Pulmonary artery endothelial cell (primary cell): ENCODE measurements around the gene VASN. TPM values are rescaled to one million over a fixed set of nuclear protein-coding genes. Genes with fewer than 3 reads are reported as not detected.
A peak's percentile ranks its signal among the peaks of the same experiment; 100 is the strongest.

ENCODE experiments used
- DNase-seq: peaks from one replicate; pipeline ENCODE4 v3.0.0-alpha.2; 2011; ENCODE audit warnings: low read depth, low spot score
- total RNA-seq: library from RNA; depleted of rRNA; stranded (reverse); fragments of >200 nt; gene quantifications from 2 replicates; pipeline ENCODE4 v1.2.3, GENCODE V29; 2014

The VASN gene
- total RNA-seq, 1 donor from 2014 or later: 0.20 TPM

DNA sequence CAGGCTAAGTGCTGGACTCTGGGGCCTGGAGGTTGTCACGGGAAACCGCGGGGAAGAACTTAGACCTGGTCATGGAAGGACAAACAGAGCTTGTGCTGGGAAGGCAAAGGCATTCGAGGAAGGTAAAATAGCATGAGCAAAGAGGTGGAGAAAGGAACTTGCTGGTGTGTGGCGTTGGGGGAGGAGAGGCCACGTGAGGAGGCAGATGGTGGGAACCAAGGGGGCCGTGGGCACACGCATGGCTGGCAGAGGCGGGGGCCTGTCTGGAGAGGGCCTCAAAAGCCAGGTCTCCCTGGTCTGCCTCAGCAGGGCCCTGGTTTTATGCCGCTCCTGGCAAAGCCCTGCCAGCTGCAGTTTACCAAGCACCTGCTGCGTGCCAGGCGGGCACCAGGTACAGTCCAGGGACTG lies 29.4 kb downstream of the VASN start:
- DNase-seq: no peak

DNA sequence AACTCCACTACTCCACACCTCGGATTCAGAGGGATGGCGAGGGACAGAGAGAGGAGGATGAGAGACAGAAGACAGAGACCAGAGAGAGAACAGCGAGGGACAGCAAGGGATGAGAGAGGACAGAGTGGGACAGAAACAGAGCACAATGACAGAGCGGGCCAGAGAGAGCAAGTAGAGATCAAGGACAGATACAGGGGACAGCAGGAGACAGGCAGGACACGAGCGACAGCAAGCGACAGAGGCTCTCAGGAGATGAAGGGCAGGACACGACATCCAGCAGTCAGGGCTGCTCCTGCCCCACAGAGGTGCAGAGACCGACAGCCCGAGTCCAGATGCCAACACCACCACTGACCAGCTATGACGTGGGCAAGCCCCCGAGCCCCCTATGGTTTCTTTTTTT lies 29.9 kb downstream of the VASN start:
- no peak for DNase-seq

DNA sequence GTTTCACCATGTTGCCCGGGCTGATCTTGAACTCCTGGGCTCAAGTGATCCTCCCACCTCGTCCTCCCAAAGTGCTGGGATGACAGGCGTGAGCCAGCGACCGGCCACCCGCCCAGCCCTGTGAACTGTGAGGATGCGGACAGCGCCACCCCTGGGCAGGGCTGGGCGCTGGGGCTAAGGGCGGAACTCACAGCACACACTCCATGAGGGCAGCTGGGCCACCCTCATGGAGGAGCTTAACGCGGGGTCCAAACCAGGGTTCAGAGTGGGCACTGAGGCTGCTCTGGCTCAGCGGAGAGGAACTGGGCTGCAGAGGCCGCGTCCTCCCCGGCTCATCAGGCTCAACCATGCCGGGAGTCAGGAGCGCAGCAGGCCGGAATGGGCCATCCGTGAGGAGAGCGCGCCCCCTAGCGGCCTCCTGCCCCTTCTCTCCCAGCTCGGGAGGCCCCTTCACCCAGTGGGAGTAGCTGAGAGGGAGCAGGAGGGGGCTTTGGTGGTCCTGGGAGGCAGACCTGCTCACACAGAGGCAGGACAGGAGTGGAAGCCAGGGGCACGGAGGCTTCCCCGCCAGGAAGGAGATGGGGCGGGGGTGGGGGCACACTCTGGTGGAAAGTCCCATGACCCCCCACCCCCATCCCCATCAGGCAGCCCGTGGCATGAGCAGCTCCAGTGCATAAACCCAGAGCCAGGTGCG lies 30.9 kb downstream of the VASN start:
- DNase-seq: no peak

DNA sequence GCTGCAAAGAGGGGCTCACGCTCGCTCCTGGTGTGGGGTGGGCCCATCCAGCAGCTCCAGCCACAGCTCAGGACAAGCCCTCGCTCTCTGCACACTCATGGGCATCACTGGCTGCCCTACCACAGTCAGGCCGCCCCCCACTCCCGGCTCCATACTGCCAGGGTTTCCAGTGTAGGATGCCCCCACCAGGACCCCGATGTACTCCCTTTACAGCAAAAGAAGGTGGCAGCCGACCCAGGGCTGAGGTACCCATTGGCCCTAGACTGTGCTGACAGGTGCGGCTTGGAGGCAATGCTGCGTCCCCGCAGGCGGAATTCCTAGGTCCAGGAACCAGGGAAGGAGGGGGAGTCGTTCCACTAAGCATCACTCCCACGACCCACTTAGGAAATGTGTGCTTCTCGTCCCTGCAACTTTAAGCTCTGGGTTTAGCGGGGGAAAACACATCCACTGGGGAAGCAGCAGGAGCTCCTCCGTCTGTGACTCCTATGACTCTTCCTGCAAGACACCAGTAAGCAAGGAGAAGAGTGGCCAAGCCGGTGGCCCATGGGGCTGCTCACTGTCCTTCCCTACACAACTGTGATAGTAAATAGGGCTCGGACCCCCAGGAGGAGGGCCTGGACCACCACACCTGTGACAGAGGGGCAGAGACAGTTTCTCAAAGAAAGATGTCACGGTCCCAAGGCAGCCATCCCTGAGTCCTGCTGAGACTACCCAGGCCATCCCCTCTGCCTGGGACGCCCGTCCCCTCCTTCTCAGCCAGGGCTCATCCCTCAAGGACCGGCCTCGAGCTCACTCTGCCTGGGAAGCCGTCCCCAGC lies 31.7 kb downstream of the VASN start:
- no peak for DNase-seq

DNA sequence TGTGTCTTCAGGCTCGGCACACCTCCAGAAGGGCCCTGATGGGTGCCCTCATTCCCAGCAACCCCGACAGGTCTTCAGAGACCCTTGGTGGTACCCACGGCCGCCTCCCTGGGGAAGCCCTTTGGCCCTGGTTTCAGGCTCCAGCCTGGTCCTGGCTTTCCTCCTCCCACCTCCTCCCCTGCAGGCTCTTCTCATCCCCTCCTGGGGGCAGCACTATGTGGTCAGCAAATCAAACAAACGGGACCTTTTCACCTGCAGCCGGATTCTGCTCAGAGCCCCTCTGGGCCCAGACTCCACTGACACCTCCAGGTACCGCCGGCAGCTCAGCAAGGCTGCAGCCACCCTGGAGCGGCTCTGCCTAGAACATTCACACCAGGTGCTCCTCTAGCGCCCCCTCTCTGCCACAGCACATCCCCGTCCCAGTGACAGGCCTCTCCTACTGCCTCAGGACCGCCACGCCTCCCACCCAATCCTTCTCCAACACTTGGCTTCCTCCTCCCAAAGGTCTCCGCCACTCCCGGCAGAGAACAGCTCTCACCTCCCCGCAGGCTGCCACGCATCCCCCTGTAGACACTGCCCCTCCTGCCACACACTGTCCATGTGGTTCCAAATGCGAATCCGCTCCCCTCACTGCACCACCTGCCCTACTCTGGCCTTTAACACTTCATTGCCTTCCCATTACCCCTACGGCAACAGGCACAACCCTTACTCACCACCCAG lies 32.8 kb downstream of the VASN start:
- DNase-seq: no peak

DNA sequence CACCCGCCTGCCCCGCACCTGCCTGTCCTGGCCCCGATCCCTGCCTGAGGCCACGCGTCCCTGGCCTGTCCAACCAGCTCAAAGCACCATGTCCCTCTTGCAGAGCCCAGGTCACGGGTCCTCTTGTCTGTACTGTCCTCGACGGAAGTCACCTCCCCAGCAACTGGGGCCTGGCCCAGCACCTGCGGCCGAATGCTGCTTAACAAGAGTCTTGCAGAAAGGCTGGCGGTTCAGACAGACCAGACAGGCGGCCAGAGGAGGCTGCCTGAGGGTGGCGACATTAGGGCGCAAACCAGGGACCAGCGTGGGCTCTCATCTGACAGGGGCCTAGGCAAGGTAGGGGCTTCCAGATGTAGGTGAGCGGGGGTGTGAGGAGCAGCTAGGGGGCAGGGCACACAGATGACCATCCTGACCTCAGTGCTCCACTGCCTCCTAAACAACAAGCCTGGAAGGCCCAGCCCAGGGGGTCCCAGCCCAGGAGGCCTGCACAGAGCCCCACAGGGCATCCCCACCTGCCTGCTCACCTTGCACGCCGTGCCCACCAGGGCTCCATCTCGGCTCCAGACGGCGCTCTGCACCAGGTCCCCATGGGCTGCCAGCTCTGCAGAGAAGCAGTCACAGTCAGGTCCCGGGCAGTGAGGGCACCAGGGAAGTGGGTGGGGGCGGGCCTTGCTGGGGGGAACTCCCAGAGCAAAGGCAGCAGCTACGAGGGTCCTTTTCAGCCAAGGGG lies 33.5 kb downstream of the VASN start:
- no peak for DNase-seq

DNA sequence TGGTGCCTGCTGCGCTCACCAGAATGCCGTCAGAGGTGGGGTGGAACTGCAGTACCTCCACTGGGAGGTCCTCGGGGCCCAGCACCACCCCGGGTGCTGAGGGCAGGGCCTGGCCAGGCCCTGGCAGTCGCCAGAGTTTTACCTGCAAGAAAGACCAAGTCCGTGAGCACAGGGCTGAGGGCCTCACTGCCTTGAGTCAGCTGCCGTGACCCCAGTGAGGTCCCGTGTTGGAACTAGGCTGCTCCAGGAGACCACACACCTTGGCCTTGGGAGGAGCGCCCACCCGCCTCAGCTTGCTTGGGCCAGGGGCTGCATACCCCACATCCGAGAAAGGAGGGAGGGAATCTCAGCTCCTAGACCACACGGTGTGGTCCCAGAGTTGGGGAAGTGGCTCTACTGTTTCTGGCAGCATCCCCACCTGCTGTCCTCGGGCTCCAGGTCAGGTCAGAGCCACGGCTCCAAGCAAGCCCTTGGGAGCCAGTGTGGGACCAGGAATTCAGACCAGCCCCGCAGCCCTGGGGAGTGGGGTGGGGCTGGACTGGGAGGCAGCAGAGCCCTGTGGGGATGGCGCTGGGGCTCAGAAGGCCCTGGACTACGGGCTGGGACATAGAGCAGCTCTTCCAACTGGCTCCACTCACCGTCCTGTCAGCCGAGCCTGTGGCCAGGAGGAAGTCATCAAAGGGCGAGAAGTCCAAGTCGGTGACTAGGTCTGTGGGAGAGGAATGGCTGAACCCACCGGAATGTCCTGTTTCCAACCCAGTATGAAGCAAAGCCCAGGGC lies 36.1 kb downstream of the VASN start:
- DNase-seq: no peak

DNA sequence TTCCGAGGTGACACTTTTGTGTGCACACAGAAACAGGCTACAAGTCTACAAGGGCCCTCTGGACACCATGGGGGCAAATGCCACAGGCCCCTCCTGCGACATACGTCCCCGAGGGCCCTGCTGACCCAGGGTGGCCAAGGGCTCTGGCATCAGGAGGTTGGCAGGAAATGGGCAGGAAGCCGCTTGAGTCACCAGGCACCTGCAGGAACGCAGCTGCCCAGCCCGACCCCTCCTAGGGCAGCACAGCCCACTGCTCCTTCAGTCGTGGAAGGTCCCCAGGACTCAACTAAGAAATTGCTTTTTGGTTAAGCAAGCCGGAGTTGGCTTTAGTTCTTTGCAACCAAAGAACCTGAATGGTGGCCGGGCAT lies 36.7 kb downstream of the VASN start:
- DNase-seq: no peak

DNA sequence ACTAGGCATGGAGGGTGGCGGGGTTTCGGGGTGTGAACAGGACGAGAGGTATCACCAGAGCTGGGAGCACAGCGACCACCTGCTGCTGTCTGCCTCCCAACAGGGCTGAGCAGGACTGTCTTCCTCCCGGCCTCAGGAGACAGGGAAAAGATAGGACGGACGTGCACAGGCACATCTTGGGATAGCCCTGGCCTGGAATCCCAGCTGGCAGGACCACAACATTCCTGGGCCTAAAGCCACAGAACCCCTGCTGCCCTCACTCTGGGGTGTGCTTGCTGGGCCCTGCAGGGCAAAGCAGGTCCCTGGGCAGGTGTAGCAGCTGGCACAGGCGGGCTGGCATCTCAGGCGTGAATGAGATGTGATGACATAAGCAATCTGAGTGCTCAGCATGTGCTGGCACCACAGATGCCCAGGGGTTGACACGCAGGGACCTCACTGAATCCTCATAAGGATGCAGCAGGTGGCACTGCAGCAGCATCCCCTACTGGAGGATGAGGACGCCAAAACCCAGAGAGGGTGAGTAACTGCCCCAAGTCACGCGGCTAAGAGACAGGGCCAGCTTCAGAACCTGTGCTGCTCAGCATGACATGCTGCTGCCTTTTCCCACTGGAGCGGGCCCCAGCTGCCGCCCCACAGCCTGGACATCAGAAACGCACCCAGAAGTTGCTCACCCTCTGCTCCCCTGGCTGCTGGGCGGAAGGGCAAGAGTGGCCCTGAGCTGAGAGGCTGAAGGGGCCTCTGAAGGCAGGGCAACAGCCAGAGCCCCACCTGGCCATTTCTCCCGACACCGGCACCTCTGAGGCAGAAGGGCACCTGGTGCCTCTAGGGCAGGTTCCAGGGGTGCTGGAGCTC lies 37.7 kb downstream of the VASN start:
- DNase-seq: no peak

DNA sequence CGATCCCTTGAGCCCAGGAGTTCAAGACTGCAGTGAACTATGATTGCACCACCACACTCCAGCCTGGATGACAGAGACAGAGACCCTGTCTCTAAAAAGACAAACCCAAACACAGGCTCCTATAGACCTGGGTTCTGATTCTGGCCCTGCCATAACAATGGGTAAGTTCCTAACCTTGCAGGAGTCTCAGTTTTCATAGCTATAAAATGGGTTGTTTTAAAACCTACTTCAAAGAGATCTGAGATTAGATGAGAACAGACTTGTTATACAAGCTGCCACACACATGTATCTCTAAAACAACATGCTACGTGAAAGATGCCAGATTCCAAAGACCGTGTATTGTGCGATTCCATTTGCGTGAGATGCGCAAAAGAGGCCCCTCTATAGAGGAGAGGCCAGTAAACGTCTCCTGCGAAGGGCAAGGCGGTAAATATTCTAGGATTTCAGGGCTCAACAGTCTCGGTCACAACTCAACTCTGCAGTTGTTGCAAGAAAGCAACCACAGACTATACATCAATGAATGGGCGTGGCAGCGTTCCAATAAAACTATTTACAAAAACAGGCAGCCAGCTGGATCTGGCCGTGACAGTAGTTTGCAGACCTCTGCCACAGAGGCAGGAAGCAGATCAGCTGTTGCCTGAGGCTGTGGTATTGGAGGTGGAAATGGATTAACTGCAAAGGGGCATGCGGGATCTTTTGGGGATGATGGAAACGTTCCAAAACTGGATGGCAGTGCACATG lies 38.9 kb downstream of the VASN start:
- peak; percentile 71 for DNase-seq

DNA sequence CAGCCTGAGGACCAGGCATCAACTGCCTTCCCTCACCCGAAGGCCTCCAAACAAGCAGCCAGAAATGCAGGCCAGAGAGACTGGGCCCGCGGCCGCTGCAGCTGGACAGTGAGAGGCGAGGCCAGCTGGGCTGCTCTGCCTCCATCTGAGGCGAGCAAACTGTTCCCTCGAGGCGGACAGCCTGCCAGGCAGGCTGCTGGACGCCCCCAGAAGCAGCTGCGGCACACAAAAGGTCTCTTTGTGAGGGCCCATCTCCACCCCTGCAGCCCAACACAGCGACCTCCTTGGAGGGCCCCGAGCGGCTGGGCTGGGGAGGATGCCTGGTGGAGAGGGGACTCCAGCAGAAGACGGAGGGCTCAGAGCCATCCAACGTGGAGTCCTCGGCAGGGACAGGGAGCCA lies 40.0 kb downstream of the VASN start:
- DNase-seq: no peak

DNA sequence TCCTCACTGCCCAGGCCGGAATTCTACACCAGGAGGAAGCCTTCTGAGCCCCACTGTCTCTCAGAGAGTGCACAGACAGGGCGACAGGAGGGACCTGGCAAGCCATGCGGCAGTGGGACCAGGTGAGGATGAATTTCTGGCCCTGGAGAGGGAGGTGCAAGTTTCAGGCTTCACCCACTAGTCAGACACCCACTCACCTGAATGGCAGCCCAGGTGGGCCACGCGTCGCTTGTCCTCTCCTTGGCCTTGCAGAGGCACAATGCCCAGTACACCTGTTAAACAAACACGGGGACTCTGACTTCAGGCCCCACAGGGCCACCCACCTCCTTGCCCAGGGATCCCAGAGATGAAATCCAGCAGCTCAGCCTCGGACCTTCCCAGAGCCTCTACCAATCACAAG lies 40.5 kb downstream of the VASN start:
- no peak for DNase-seq

DNA sequence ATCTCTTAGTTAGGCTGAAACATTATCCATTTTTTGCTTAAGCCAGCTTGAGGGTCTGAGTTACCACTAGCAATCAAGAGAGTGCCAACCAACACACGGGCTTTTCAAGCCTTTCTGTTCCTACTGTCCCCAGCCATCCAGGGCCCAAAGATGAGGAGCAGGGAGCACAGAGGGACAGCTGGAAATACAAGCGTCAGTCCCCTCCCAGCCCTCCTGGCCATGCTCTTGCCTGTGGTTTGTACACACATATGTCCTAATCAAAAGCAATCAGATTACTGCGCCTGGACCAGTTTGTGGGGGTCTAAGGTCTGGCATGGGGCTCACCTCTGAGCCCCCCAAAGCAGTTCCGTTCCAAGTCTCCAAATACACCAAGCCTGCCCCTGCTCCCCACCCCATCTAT lies 41.2 kb downstream of the VASN start:
- no peak for DNase-seq

DNA sequence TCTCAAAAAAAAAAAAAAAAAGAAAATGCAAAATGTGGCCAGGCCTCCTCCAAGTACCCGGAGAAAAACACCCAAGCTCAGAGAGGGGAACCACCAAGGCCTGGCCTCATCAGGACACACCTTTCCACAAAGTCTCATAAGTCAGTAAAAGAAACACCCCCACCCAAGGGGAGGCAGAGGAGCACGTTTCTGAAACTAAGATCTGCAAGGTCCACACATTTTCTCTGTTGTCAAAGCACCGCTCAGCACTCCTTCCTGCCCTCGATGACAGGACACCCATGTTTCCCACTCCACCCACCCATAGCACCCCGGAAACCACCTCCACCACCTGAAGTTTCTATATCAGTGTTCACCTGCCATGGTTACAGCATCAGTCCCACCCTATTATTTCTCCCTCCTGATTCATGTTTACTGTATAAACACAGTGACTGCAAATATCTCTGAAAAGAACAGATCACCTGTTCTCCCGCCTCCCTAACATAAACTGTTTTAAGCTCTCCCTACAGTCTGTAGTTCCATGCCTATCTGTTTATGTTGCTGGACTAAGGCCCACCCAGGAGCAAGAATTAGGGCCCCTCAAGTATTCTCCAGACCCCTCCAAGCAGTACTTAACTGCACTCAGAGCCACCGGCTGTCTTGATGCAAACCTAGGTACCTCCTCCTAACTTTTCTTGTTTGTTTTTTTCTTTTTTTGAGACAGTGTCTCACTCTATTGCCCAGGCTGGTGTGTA lies 42.7 kb downstream of the VASN start:
- DNase-seq: no peak

DNA sequence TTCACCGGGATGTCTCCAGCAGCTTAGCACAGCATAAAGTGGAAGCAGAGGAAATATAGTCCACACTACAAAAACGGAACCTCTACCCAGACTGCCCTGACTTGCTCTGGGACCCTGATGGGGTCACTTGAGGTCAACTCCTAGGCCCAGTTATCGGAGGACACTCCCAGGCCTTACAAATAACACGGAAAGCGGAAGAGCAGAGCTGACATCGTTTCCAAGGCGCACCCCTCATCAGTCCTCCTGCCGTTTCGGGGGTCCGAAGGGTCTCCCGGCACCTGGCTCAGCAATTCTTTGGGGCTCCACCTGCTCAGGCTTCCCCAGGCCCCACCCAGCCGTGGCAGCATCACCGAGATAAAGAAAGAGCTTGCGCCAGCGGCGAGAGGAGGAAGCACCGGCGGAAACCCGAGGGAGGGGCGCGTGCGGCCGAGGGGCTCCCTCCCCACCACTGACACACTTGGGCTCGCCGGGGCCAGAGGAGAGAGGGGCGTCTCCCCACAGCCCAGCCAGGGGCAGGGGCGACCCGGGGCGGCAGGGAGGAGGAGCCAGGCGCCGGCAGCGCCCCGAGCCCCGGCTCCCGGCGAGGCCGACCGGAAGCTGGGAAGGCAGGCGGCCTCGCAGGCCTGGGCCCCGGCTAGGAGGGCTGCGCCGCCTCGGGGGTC lies 44.0 kb downstream of the VASN start:
- DNase-seq: no peak

DNA sequence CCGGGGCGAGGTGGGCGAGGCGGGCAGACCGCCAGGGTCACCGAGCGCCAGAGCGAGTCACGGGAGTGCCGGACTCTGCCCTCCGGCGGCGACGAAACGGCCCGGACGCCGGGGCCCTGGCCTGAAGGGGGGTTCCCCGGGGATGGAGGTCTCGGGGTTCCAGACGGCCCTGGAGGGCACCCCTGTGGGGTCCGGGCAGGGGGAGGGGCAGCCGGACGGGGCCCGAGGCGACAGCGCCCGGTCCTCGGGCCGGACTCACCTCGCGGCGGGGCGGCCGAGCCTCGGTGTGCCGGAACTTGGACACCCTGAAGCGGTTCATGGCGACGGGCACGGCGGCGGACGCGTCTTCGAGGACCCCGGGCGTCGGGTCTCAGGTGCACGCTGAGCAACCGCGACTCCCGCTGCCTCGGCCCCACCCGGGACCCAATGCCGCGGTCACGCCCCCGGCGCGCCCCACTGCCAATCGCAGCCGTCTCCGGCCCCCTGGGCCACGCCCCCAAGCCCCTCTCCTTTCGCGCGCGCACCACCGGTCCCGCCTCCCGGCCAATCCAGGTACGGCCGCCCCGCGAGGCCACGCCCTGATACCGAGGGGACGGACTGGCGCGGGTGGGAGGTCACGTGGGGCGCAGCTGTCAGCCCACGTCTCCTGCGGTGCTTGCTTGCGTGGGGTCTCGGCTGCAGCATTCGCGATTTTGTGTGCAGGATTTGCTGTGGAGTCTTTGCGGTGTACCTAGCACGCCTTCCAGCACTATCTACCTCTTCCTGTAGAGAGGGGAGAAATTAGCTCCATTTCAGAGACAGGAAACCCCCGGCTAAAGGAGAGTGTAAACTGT lies 44.8 kb downstream of the VASN start, which contains the start of gene CORO7:
CORO7 (minus strand) TSS at position 397 of the 833 bp plus-strand sequence; CDS start at position 319, 78 bp downstream.
- DNase-seq: peak; percentile 48

DNA sequence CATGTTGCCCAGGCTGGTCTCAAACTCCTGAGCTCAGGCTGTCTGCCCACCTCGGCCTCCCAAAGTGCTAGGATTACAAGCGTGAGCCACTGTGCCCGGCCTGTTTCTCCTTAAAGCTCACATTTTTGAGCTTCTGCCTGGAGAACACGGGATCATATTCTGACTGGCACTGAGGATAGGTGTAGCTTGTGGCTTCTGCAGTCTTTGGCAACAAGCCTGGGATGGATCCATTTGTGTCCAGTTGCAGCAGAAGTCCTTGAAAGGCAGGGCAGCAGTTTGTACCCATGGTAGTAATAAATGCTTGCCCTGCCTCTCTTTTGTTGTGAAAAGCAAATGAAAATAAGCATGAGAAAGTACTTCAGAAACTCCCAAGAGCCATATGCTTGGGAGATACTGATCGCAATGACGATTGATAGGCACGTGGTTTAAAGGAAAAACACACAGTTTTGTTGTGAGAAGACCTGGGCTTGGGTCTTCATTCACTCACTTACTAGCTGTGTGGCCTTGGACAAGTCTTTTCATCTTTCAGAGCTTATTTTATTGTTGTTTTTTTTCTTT lies 47.8 kb downstream of the VASN start:
- DNase-seq: no peak
